Right lobe of liver (tissue), 4 donors: ENCODE results near the gene PLEKHA5.

Experiments
- CTCF ChIP-seq, 4 donors: fragments of 200-600 bp in 3 of 4; fragments of 450-650 bp in 1 of 4; IDR thresholded peaks; one replicate each; pipeline versions ENCODE4 v1.5.1 to v1.8.0; 2016 to 2022; ENCODE audit warnings: antibody characterized with exemption in 4 of 4, mild to moderate bottlenecking in 2 of 4
- POLR2A ChIP-seq: fragments of 450-650 bp; IDR thresholded peaks from one replicate; pipeline ENCODE4 v1.6.1; 2017; ENCODE audit warnings: antibody characterized with exemption, mild to moderate bottlenecking
- donor health status: DM: no; HTN: no; CAD: no.
- donor health status: DM: no; HTN: no; CAD: no.
- donor health status: DM: no; HTN: yes; CAD: no.

- no peak for TF ChIP-seq POLR2A
- TF ChIP-seq CTCF (IDR thresholded peaks at IDR 0.05): no peak
These were observed 429 bp upstream of the PLEKHA5 start for GRCh38 chr12:19129122-19129485.
